Measurements from ENCODE around the gene USP25.

- no peak for TF ChIP-seq TOX (CRISPR knock-in tag; IDR thresholded peaks at IDR 0.05; ENCODE audit: borderline replicate concordance)
- TF ChIP-seq ZNF70 (CRISPR knock-in tag; IDR thresholded peaks at IDR 0.05): no peak
- TF ChIP-seq ZNF8 (CRISPR knock-in tag; IDR thresholded peaks at IDR 0.05): no peak
- no peak for TF ChIP-seq SNAI2 (CRISPR knock-in tag; IDR thresholded peaks at IDR 0.05)
- no peak for TF ChIP-seq CREB5 (CRISPR knock-in tag; IDR thresholded peaks at IDR 0.05; ENCODE audit: low read depth)
- TF ChIP-seq PATZ1 (CRISPR knock-in tag; IDR thresholded peaks at IDR 0.05; ENCODE audit: borderline replicate concordance): no peak
- TF ChIP-seq POU6F1 (CRISPR knock-in tag; IDR thresholded peaks at IDR 0.05; ENCODE audit: borderline replicate concordance, low read depth): no peak
- TF ChIP-seq OSR1 (CRISPR knock-in tag; IDR thresholded peaks at IDR 0.05): no peak
Measured at GRCh38 chr21:15718711-15719110, 11.1 kb upstream of the USP25 start.
